ENCODE data around the gene ANKAR. TPM values are rescaled to one million over a fixed set of nuclear protein-coding genes. Genes with fewer than 3 reads are reported as not detected.

Gene ANKAR
- total and polyA plus RNA-seq, 9 of the 15 experiments (the other 6 are each of a cell fraction or from before 2014, with no cell fraction given), result 0.04 to 0.52 (median 0.39) TPM

DNA sequence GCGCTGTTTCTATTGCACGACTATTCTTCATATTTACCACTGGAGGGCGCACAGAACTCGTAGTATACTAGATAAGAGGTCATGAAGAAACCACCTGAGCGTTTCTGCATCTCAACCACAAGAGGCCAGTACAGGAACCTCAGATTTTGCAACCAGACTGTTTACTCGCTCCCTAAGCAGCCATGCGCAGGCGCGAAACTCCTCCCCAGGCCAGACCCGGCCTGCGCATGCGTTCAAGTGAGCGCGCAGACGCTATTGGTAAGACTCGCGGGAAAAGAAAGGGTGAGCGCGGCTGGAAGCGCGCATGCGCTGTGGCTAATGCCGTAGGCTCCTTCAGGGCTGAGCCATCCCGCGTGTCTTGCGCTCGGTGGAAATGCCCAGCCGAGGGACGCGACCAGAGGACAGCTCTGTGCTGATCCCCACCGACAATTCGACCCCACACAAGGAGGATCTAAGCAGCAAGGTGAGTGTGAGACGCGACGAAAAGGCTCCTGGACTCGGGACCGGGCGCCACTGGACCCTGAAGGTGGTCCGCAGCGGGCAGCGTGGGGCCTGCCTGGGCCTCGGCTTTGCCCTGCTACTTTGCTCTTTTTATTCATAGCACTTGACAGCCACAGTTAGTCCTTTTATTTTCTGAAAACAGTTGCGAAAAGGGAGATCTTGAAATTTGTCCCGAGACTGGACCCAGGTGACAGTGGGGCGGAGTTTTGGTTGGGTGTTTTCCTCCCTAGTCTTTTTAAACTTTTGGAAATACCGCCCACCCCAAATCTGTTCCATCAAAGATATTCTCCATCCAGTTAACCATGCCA, 13.1 kb upstream of the ANKAR start, which contains the start of gene ASNSD1 (continued):
- TF ChIP-seq RBFOX2 (IDR thresholded peaks at IDR 0.05; ENCODE audit: low read depth, low read length) (peak; percentile 92), KAT7 (CRISPR knock-in tag; IDR thresholded peaks at IDR 0.05; ENCODE audit: borderline replicate concordance) (peak; percentile 83; the same call in 1 of the 2 replicates), SIRT6 (IDR thresholded peaks at IDR 0.05; ENCODE audit: low read depth, low read length) (no peak), SMC3 (conservative IDR thresholded peaks at IDR 0.05; ENCODE audit: insufficient read depth, low read depth, low read length) (peak; percentile 90), ADNP (tag; IDR thresholded peaks at IDR 0.05) (no peak), ZNF507 (tag; conservative IDR thresholded peaks at IDR 0.05) (no peak), PHTF2 (CRISPR knock-in tag; IDR thresholded peaks at IDR 0.05) (no peak), MAFF (IDR thresholded peaks at IDR 0.05; ENCODE audit: low read length) (no peak), MYBL2 (IDR thresholded peaks at IDR 0.05; ENCODE audit: low read depth) (no peak), MYBL2 (CRISPR knock-in tag; IDR thresholded peaks at IDR 0.05; ENCODE audit: borderline replicate concordance) (no peak), ZC3H11A (IDR thresholded peaks at IDR 0.05; ENCODE audit: low read depth, low read length) (no peak)
- TF ChIP-seq, protein P1, sequence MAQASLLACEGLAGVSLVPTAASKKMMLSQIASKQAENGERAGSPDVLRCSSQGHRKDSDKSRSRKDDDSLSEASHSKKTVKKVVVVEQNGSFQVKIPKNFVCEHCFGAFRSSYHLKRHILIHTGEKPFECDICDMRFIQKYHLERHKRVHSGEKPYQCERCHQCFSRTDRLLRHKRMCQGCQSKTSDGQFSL (CRISPR knock-in tag; IDR thresholded peaks at IDR 0.05), result no peak
- TF ChIP-seq, protein P1 (tag; IDR thresholded peaks at IDR 0.05), result no peak
- TF ChIP-seq, protein P2, sequence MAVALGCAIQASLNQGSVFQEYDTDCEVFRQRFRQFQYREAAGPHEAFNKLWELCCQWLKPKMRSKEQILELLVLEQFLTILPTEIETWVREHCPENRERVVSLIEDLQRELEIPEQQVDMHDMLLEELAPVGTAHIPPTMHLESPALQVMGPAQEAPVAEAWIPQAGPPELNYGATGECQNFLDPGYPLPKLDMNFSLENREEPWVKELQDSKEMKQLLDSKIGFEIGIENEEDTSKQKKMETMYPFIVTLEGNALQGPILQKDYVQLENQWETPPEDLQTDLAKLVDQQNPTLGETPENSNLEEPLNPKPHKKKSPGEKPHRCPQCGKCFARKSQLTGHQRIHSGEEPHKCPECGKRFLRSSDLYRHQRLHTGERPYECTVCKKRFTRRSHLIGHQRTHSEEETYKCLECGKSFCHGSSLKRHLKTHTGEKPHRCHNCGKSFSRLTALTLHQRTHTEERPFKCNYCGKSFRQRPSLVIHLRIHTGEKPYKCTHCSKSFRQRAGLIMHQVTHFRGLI (CRISPR knock-in tag; IDR thresholded peaks at IDR 0.05), result no peak
- TF ChIP-seq, protein P3, sequence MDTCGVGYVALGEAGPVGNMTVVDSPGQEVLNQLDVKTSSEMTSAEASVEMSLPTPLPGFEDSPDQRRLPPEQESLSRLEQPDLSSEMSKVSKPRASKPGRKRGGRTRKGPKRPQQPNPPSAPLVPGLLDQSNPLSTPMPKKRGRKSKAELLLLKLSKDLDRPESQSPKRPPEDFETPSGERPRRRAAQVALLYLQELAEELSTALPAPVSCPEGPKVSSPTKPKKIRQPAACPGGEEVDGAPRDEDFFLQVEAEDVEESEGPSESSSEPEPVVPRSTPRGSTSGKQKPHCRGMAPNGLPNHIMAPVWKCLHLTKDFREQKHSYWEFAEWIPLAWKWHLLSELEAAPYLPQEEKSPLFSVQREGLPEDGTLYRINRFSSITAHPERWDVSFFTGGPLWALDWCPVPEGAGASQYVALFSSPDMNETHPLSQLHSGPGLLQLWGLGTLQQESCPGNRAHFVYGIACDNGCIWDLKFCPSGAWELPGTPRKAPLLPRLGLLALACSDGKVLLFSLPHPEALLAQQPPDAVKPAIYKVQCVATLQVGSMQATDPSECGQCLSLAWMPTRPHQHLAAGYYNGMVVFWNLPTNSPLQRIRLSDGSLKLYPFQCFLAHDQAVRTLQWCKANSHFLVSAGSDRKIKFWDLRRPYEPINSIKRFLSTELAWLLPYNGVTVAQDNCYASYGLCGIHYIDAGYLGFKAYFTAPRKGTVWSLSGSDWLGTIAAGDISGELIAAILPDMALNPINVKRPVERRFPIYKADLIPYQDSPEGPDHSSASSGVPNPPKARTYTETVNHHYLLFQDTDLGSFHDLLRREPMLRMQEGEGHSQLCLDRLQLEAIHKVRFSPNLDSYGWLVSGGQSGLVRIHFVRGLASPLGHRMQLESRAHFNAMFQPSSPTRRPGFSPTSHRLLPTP (IDR thresholded peaks at IDR 0.05; ENCODE audit: borderline replicate concordance, extremely low read depth, insufficient read length), result no peak
- TF ChIP-seq, protein P4, sequence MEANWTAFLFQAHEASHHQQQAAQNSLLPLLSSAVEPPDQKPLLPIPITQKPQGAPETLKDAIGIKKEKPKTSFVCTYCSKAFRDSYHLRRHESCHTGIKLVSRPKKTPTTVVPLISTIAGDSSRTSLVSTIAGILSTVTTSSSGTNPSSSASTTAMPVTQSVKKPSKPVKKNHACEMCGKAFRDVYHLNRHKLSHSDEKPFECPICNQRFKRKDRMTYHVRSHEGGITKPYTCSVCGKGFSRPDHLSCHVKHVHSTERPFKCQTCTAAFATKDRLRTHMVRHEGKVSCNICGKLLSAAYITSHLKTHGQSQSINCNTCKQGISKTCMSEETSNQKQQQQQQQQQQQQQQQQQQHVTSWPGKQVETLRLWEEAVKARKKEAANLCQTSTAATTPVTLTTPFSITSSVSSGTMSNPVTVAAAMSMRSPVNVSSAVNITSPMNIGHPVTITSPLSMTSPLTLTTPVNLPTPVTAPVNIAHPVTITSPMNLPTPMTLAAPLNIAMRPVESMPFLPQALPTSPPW (CRISPR knock-in tag; IDR thresholded peaks at IDR 0.05), result 0 out of 2 replicates have a peak, but pooled peaks have one; percentile 12
- TF ChIP-seq, protein P5, sequence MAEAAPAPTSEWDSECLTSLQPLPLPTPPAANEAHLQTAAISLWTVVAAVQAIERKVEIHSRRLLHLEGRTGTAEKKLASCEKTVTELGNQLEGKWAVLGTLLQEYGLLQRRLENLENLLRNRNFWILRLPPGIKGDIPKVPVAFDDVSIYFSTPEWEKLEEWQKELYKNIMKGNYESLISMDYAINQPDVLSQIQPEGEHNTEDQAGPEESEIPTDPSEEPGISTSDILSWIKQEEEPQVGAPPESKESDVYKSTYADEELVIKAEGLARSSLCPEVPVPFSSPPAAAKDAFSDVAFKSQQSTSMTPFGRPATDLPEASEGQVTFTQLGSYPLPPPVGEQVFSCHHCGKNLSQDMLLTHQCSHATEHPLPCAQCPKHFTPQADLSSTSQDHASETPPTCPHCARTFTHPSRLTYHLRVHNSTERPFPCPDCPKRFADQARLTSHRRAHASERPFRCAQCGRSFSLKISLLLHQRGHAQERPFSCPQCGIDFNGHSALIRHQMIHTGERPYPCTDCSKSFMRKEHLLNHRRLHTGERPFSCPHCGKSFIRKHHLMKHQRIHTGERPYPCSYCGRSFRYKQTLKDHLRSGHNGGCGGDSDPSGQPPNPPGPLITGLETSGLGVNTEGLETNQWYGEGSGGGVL (CRISPR knock-in tag; IDR thresholded peaks at IDR 0.05), result no peak

Data from K562 (cell line).